H9 (cell line): ENCODE results near the gene LMNTD2. TPM values are rescaled to one million over a fixed set of nuclear protein-coding genes. Genes with fewer than 3 reads are reported as not detected.

ENCODE experiments used
- DNase-seq: peaks from one replicate; pipeline ENCODE4 v3.0.0-alpha.2; 2017
- H2AFZ ChIP-seq: one replicate; pipeline ENCODE4 v1.6.1; 2013; ENCODE audit warnings: mild to moderate bottlenecking, low read length, control low read depth, moderate library complexity
- H2AK5ac ChIP-seq: 2 replicates; pipeline ENCODE4 v1.6.1; 2013; ENCODE audit warnings: low read length, control low read depth, mixed read lengths; ENCODE audit not compliant: insufficient read length
- H2BK120ac ChIP-seq: one replicate; pipeline ENCODE4 v1.6.1; 2013; ENCODE audit warnings: low read depth, mild to moderate bottlenecking, low read length, control low read depth, inconsistent platforms; ENCODE audit not compliant: poor library complexity, severe bottlenecking
- H2BK12ac ChIP-seq: 2 replicates; pipeline ENCODE4 v1.6.1; 2013; ENCODE audit warnings: low read length, control low read depth, mixed read lengths, low read depth; ENCODE audit not compliant: insufficient read length
- H2BK15ac ChIP-seq: 2 replicates; pipeline ENCODE4 v1.6.1; 2013; ENCODE audit warnings: low read depth, low read length, control low read depth
- H2BK20ac ChIP-seq: one replicate; pipeline ENCODE4 v1.6.1; 2013; ENCODE audit warnings: low read depth, mild to moderate bottlenecking, low read length, control low read depth, inconsistent platforms; ENCODE audit not compliant: poor library complexity, severe bottlenecking
- H2BK5ac ChIP-seq: 2 replicates; pipeline ENCODE4 v1.6.1; 2013; ENCODE audit warnings: low read length, control low read depth, mixed read lengths; ENCODE audit not compliant: insufficient read length
- H3K14ac ChIP-seq: 2 replicates; pipeline ENCODE4 v1.6.1; 2013; ENCODE audit warnings: low read length, control low read depth; ENCODE audit not compliant: insufficient read depth
- H3K18ac ChIP-seq: 2 replicates; pipeline ENCODE4 v1.6.1; 2013; ENCODE audit warnings: low read depth, mild to moderate bottlenecking, mixed read lengths, low read length, control low read depth; ENCODE audit not compliant: insufficient read length
- H3K23ac ChIP-seq: 2 replicates; pipeline ENCODE4 v1.6.1; 2013; ENCODE audit warnings: low read length, control low read depth, mixed read lengths, low read depth; ENCODE audit not compliant: insufficient read length
- H3K23me2 ChIP-seq: 2 replicates; pipeline ENCODE4 v1.6.1; 2013; ENCODE audit warnings: low read depth, mild to moderate bottlenecking, mixed read lengths, low read length, control low read depth; ENCODE audit not compliant: insufficient read length, poor library complexity, severe bottlenecking
- H3K27ac ChIP-seq: 2 replicates; pipeline ENCODE4 v1.5.1; 2013; ENCODE audit warnings: low read length, control low read depth, mixed read lengths, low read depth; ENCODE audit not compliant: insufficient read length
- H3K27me3 ChIP-seq: 2 replicates; pipeline ENCODE4 v1.6.1; 2013; ENCODE audit warnings: low read length, control low read depth, inconsistent platforms; ENCODE audit not compliant: insufficient read depth
- H3K4ac ChIP-seq: 2 replicates; pipeline ENCODE4 v1.6.1; 2013; ENCODE audit warnings: low read depth, mild to moderate bottlenecking, control low read depth, inconsistent platforms, low read length, moderate library complexity
- H3K4me1 ChIP-seq: 2 replicates; pipeline ENCODE4 v1.6.1; 2013; ENCODE audit warnings: low read length, control low read depth, inconsistent platforms; ENCODE audit not compliant: insufficient read depth
- H3K4me2 ChIP-seq: 2 replicates; pipeline ENCODE4 v1.6.1; 2013; ENCODE audit warnings: low read length, control low read depth, mixed read lengths; ENCODE audit not compliant: insufficient read length, insufficient read depth
- H3K56ac ChIP-seq: 2 replicates; pipeline ENCODE4 v1.6.1; 2013; ENCODE audit warnings: low read depth, mild to moderate bottlenecking, mixed read lengths, low read length, control low read depth; ENCODE audit not compliant: insufficient read length
- H3K79me1 ChIP-seq: 2 replicates; pipeline ENCODE4 v1.6.1; 2013; ENCODE audit warnings: low read depth, mild to moderate bottlenecking, moderate library complexity, low read length, control low read depth, inconsistent platforms; ENCODE audit not compliant: insufficient read depth, poor library complexity, severe bottlenecking
- H3K79me2 ChIP-seq: 2 replicates; pipeline ENCODE4 v1.6.1; 2013; ENCODE audit warnings: low read length, control low read depth, inconsistent platforms; ENCODE audit not compliant: insufficient read depth
- H3K9ac ChIP-seq: 2 replicates; pipeline ENCODE4 v1.6.1; 2013; ENCODE audit warnings: low read length, control low read depth, mixed read lengths; ENCODE audit not compliant: insufficient read length; ENCODE audit errors: extremely low read depth
- H3K9me3 ChIP-seq: one replicate; pipeline ENCODE4 v1.6.1; 2013; ENCODE audit warnings: low read depth, low read length, inconsistent platforms; ENCODE audit not compliant: control insufficient read depth
- H3T11ph ChIP-seq: one replicate; pipeline ENCODE4 v1.6.1; 2013; ENCODE audit warnings: mild to moderate bottlenecking, low read length, control low read depth, inconsistent platforms
- H4K20me1 ChIP-seq: one replicate; pipeline ENCODE4 v1.6.1; 2013; ENCODE audit not compliant: control insufficient read depth, insufficient read length, insufficient read depth
- H4K5ac ChIP-seq: 2 replicates; pipeline ENCODE4 v1.6.1; 2013; ENCODE audit warnings: low read depth, mild to moderate bottlenecking, mixed read lengths, low read length, control low read depth; ENCODE audit not compliant: insufficient read length
- H4K8ac ChIP-seq: replicated peaks from 2 replicates; pipeline ENCODE4 v1.6.1; 2013; ENCODE audit warnings: low read length, control low read depth, mixed read lengths, low read depth; ENCODE audit not compliant: insufficient read length
- H4K91ac ChIP-seq: 2 replicates; pipeline ENCODE4 v1.6.1; 2013; ENCODE audit warnings: low read depth, mild to moderate bottlenecking, moderate library complexity, mixed read lengths, low read length, control low read depth; ENCODE audit not compliant: insufficient read length
- H3K27ac Mint-ChIP-seq, 3 experiments: 2 replicates in 2 of 3; 3 replicates in 1 of 3; pipeline ENCODE4 v1.8.0; 2020 to 2021; ENCODE audit warnings: mixed read lengths in 3 of 3, mild to moderate bottlenecking in 1 of 3, moderate library complexity in 1 of 3
- H3K27me3 Mint-ChIP-seq: 2 replicates; pipeline ENCODE4 v1.8.0; 2021; ENCODE audit warnings: low read depth, mild to moderate bottlenecking, moderate library complexity, mixed read lengths
- H3K36me3 Mint-ChIP-seq, 3 experiments: 2 replicates in 2 of 3; 3 replicates in 1 of 3; pipeline ENCODE4 v1.8.0; 2020 to 2021; ENCODE audit warnings: low read depth in 3 of 3, mixed read lengths in 3 of 3; ENCODE audit not compliant: insufficient read depth in 1 of 3
- H3K4me1 Mint-ChIP-seq, 2 experiments: 2 replicates each; pipeline ENCODE4 v1.8.0; 2020; ENCODE audit warnings: mixed read lengths in 2 of 2
- H3K4me3 Mint-ChIP-seq, 2 experiments: 2 replicates in 1 of 2; 3 replicates in 1 of 2; pipeline ENCODE4 v1.8.0; 2020 to 2021; ENCODE audit warnings: mild to moderate bottlenecking in 2 of 2, mixed read lengths in 2 of 2, moderate library complexity in 1 of 2
- H3K9me3 Mint-ChIP-seq, 2 experiments: 2 replicates in 1 of 2; 3 replicates in 1 of 2; pipeline ENCODE4 v1.8.0; 2020; ENCODE audit warnings: mild to moderate bottlenecking in 2 of 2, mixed read lengths in 2 of 2, moderate library complexity in 1 of 2
- CTCF ChIP-seq: fragments of 200-600 bp; sonication (generic); conservative IDR thresholded peaks from 3 replicates; pipeline ENCODE4 v1.8.0; 2021; ENCODE audit warnings: antibody characterized with exemption, mild to moderate bottlenecking
- WGBS: extraction: QIAGEN DNeasy Blood & Tissue Kit; methylation state at CpG from one replicate; pipeline ENCODE4 v1.1.7; 2013; ENCODE audit warnings: missing lambda C conversion rate, low lambda C conversion rate, mixed read lengths; ENCODE audit not compliant: insufficient read length; ENCODE audit errors: extremely low coverage; 5-methylcytosine and 5-hydroxymethylcytosine counted together
- total RNA-seq: library from RNA; stranded (reverse); gene quantifications from 2 replicates; pipeline ENCODE4 v1.2.1, GENCODE V29; 2021

LMNTD2 gene
- total RNA-seq, 1 experiment from 2014 or later: 4.7 TPM

- no peak overlapping the region for H2BK12ac ChIP-seq
- no peaks in the 10 kb centered on the region; the same call in 1 of the 2 replicates for H3K79me2 ChIP-seq
- H3K27ac ChIP-seq: no peak overlapping the region
- H3K27me3 Mint-ChIP-seq: 0 out of 2 replicates have a peak, but pooled peaks cover 2% of the 10 kb centered on the region
- H3K23me2 ChIP-seq: no peaks in the 10 kb centered on the region
- no peak overlapping the region for H3K56ac ChIP-seq
- no peak overlapping the region for H3K14ac ChIP-seq
- H4K5ac ChIP-seq: no peak overlapping the region
- no peaks in the 10 kb centered on the region for H3K4me1 Mint-ChIP-seq
- H3K27me3 ChIP-seq: no peaks in the 10 kb centered on the region
- H2BK5ac ChIP-seq: no peak overlapping the region
- no peaks in the 10 kb centered on the region; a peak in 1 of 5 replicates for H3K9me3 Mint-ChIP-seq
- H2AFZ ChIP-seq: no peak overlapping the region
- H2AK5ac ChIP-seq: no peak overlapping the region
- H3K23ac ChIP-seq: no peak overlapping the region
- H3K4me2 ChIP-seq: no peak overlapping the region
- WGBS: no CpG with 5 or more reads among the region's 21 CpGs
- DNase-seq: no peak
- no peak overlapping the region for H3K9ac ChIP-seq
- no peak overlapping the region; a peak in 1 of 5 replicates for H3K4me3 Mint-ChIP-seq
- 0 out of 7 replicates have a peak overlapping the region, but pooled peaks of 1 of the 3 experiments have one; percentile 28 for H3K27ac Mint-ChIP-seq
- H4K91ac ChIP-seq: no peak overlapping the region
- H3T11ph ChIP-seq: no peak overlapping the region
- no peak overlapping the region for H2BK20ac ChIP-seq
- no peaks in the 10 kb centered on the region for H3K4me1 ChIP-seq
- no peak for TF ChIP-seq CTCF
- H3K36me3 Mint-ChIP-seq: peaks cover 58 to 87% (median 86%) of the 10 kb centered on the region in 3 experiments
- no peak overlapping the region for H3K18ac ChIP-seq
- H3K9me3 ChIP-seq: no peaks in the 10 kb centered on the region
- no peaks in the 10 kb centered on the region for H4K20me1 ChIP-seq
- no peak overlapping the region for H3K4ac ChIP-seq
- H2BK15ac ChIP-seq: no peak overlapping the region
- no peak overlapping the region for H4K8ac ChIP-seq
- no peaks in the 10 kb centered on the region for H3K79me1 ChIP-seq
- no peak overlapping the region for H2BK120ac ChIP-seq
Measured at GRCh38 chr11:593347-593746, 32.8 kb upstream of the LMNTD2 start.
